Activated B cell treated with CpG ODN at 0.5 μM for 24 hours (primary cell): ENCODE results near the gene INPP5F. TPM values are rescaled to one million over a fixed set of nuclear protein-coding genes. Genes with fewer than 3 reads are reported as not detected.
A peak's percentile ranks its signal among the peaks of the same experiment; 100 is the strongest.

Experiments used
- ATAC-seq: fragments of 200-7000 bp; cut with Tn5 transposase; one replicate; pipeline ENCODE4 v1.10.0; 2021; ENCODE audit warnings: low read depth, mild to moderate bottlenecking, moderate library complexity
- CTCF ChIA-PET: fragments of 350-600 bp; sonication (Branson Sonifier 250); formaldehyde crosslinking; loops from one replicate; lab custom pipeline; 2021; ENCODE audit warnings: antibody characterized with exemption; lab: Charles Lee
- POLR2A ChIA-PET: fragments of 350-600 bp; sonication (Branson Sonifier 250); formaldehyde crosslinking; loops from one replicate; lab custom pipeline; 2021; ENCODE audit warnings: antibody characterized with exemption; lab: Charles Lee
- DNase-seq: peaks from one replicate; pipeline ENCODE4 v3.0.0; 2022
- H3K27ac Mint-ChIP-seq: one replicate; pipeline ENCODE4 v1.8.0; 2020; ENCODE audit warnings: mixed read lengths
- H3K27me3 Mint-ChIP-seq: one replicate; pipeline ENCODE4 v1.8.0; 2021; ENCODE audit warnings: mixed read lengths
- H3K36me3 Mint-ChIP-seq: one replicate; pipeline ENCODE4 v1.8.0; 2021; ENCODE audit warnings: low read depth, mixed read lengths
- H3K4me1 Mint-ChIP-seq: one replicate; pipeline ENCODE4 v1.8.0; 2021; ENCODE audit warnings: mixed read lengths
- H3K4me3 Mint-ChIP-seq: one replicate; pipeline ENCODE4 v1.8.0; 2020; ENCODE audit warnings: mild to moderate bottlenecking, mixed read lengths
- H3K9me3 Mint-ChIP-seq: one replicate; pipeline ENCODE4 v1.8.0; 2020; ENCODE audit warnings: mixed read lengths
- intact Hi-C: fragments of 100-400 bp; cut with micrococcal nuclease; formaldehyde crosslinking; loops from one replicate; pipeline ENCODE4 v1.15.1; 2024
- total RNA-seq: library from RNA; stranded (reverse); gene quantifications from 2 replicates; pipeline ENCODE4 v1.2.3, GENCODE V29; 2022
- TF ChIP-seq, protein P1 (sequence below): fragments of 200-600 bp; IDR thresholded peaks from one replicate; pipeline ENCODE4 v1.8.0; 2022; ENCODE audit warnings: antibody characterized with exemption, mild to moderate bottlenecking

Gene INPP5F
- total RNA-seq, 1 donor from 2014 or later: 53.5 TPM

DNA sequence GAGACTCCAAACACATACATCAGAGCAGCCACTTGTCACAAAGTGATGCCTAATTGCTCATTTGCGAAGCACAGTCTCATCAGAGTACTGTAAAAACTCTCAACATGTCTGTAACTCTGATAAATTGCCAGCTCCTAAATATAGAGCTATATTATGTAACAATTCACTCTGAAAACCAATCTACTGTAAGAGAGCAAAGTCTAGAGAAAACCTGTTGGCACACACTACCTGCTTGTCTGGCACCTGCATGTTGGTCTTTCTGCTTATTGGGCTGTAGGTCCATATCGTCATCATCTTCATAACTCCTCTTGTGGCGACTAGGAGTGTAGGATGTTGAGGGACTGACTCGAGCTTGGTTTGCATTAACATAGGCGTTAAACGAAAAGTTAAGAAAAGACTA is 127.0 kb downstream of the INPP5F start:
- ChIA-PET POLR2A (interaction anchor here (1.5 kb wide), 1 partner anchor 19 kb away, joined by 4 read pairs; no protein-coding TSS in a partner anchor), CTCF (interaction anchor here (0.9 kb wide), 1 partner anchor 102 kb away, joined by 3 read pairs; no protein-coding TSS in a partner anchor)
- ATAC-seq (no peak), DNase-seq (no peak)
- TF ChIP-seq, protein P1, sequence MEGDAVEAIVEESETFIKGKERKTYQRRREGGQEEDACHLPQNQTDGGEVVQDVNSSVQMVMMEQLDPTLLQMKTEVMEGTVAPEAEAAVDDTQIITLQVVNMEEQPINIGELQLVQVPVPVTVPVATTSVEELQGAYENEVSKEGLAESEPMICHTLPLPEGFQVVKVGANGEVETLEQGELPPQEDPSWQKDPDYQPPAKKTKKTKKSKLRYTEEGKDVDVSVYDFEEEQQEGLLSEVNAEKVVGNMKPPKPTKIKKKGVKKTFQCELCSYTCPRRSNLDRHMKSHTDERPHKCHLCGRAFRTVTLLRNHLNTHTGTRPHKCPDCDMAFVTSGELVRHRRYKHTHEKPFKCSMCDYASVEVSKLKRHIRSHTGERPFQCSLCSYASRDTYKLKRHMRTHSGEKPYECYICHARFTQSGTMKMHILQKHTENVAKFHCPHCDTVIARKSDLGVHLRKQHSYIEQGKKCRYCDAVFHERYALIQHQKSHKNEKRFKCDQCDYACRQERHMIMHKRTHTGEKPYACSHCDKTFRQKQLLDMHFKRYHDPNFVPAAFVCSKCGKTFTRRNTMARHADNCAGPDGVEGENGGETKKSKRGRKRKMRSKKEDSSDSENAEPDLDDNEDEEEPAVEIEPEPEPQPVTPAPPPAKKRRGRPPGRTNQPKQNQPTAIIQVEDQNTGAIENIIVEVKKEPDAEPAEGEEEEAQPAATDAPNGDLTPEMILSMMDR: no peak
- Mint-ChIP-seq H3K9me3 (no peaks in the 10 kb centered on the region), H3K4me3 (no peak overlapping the region), H3K4me1 (no peaks in the 10 kb centered on the region), H3K36me3 (peaks cover 66% of the 10 kb centered on the region), H3K27me3 (no peaks in the 10 kb centered on the region), H3K27ac (no peak overlapping the region)
- intact Hi-C loops: no loop called here

GRCh38 chr10:119853574-119853973 is 127.7 kb downstream of the INPP5F start:
- Mint-ChIP-seq H3K36me3 (peaks cover 63% of the 10 kb centered on the region), H3K4me3 (no peak overlapping the region)
- CTCF ChIA-PET: interaction anchor here (0.9 kb wide), 1 partner anchor 103 kb away, joined by 3 read pairs; no protein-coding TSS in a partner anchor

GRCh38 chr10:119858063-119858462 is 132.2 kb downstream of the INPP5F start:
- intact Hi-C loops: loop anchor here (5.0 kb wide), 2 partner anchors 416 to 661 kb away; no protein-coding TSS in a partner anchor
- TF ChIP-seq, protein P1: no peak
- ATAC-seq (no peak), DNase-seq (no peak)
- POLR2A ChIA-PET: interaction anchor here (0.6 kb wide), 1 partner anchor 315 kb away, joined by 4 read pairs; no protein-coding TSS in a partner anchor
- Mint-ChIP-seq H3K4me3 (no peak overlapping the region), H3K9me3 (no peaks in the 10 kb centered on the region), H3K27ac (no peak overlapping the region), H3K36me3 (peaks cover 37% of the 10 kb centered on the region), H3K27me3 (no peaks in the 10 kb centered on the region), H3K4me1 (peaks cover 25% of the 10 kb centered on the region)
- CTCF ChIA-PET: interaction anchor here (0.9 to 7.2 kb wide), 4 partner anchors 108 to 651 kb away, joined by 5 to 113 read pairs (median 34); partner anchors contain the start of gene GRK5

More at GRCh38 chr10:119853574-119853973, 127.7 kb downstream of the INPP5F start:
- DNase-seq (no peak), ATAC-seq (no peak)
- POLR2A ChIA-PET: interaction anchor here (1.9 kb wide), 1 partner anchor 202 kb away, joined by 4 read pairs; the partner anchor contains the start of gene BAG3
- no peaks in the 10 kb centered on the region for H3K9me3 Mint-ChIP-seq
- intact Hi-C loops: no loop called here
- no peak overlapping the region for H3K27ac Mint-ChIP-seq
- TF ChIP-seq, protein P1: no peak
- H3K4me1 Mint-ChIP-seq: no peaks in the 10 kb centered on the region
- H3K27me3 Mint-ChIP-seq: no peaks in the 10 kb centered on the region

GRCh38 chr10:119859420-119860258 is 133.8 kb downstream of the INPP5F start:
- peak; percentile 50 for ATAC-seq
- Mint-ChIP-seq H3K4me1 (peaks cover 30% of the 10 kb centered on the region), H3K27me3 (no peaks in the 10 kb centered on the region), H3K4me3 (no peak overlapping the region), H3K9me3 (peaks cover 4% of the 10 kb centered on the region), H3K36me3 (peaks cover 33% of the 10 kb centered on the region), H3K27ac (no peak overlapping the region)
- ChIA-PET CTCF (interaction anchor here (0.6 to 7.2 kb wide), 21 partner anchors 8 to 711 kb away, joined by 3 to 113 read pairs (median 5); partner anchors contain the start of genes GRK5, INPP5F and MCMBP), POLR2A (interaction anchor here (0.5 to 1.3 kb wide), 6 partner anchors 12 to 768 kb away, joined by 3 to 5 read pairs (median 4); partner anchors contain the start of genes INPP5F and TIAL1)
- TF ChIP-seq, protein P1: peak; percentile 46
- intact Hi-C loops: loop anchor here (1.0 to 5.0 kb wide), 9 partner anchors 14 to 662 kb away; partner anchors contain the start of gene INPP5F
- no peak for DNase-seq
